Skeletal muscle tissue (tissue), 1 donor: ENCODE measurements around the gene TRNP1. TPM values are rescaled to one million over a fixed set of nuclear protein-coding genes. Genes with fewer than 3 reads are reported as not detected.

Experiments
- total RNA-seq: library from RNA; depleted of rRNA; stranded (reverse); fragments of >200 nt; gene quantifications from one replicate; pipeline ENCODE4 v1.2.3, GENCODE V29; 2014

Gene TRNP1
- total RNA-seq, 1 donor from 2014 or later: under 0.01 TPM

Other genes with a start within 250 kb of the TRNP1 start
- 5.2 TPM for gene PIGV, start 205.7 kb upstream of the TRNP1 start, total RNA-seq
- 3.7 TPM for gene ZDHHC18, start 167.0 kb upstream of the TRNP1 start, total RNA-seq
- not detected for gene SFN, start 130.5 kb upstream of the TRNP1 start, total RNA-seq
- 6.3 TPM for gene GPN2, start 103.4 kb upstream of the TRNP1 start, total RNA-seq
- gene GPATCH3, start 93.2 kb upstream of the TRNP1 start, total RNA-seq: 15.7 TPM
- gene NR0B2, start 79.7 kb upstream of the TRNP1 start, total RNA-seq: not detected
- 17.7 TPM for gene NUDC, start 71.9 kb upstream of the TRNP1 start, total RNA-seq
- not detected for gene KDF1, start 33.2 kb upstream of the TRNP1 start, total RNA-seq
- gene TENT5B, start 19.2 kb downstream of the TRNP1 start, total RNA-seq: 1.0 TPM
- gene SLC9A1, start 161.4 kb downstream of the TRNP1 start, total RNA-seq: 1.6 TPM
- 13.0 TPM for gene WDTC1, start 240.9 kb downstream of the TRNP1 start, total RNA-seq